Measurements from ENCODE around the gene LPO. TPM values are rescaled to one million over a fixed set of nuclear protein-coding genes. Genes with fewer than 3 reads are reported as not detected.

The LPO gene
- total and polyA plus RNA-seq, 4 donors = 0.15 to 0.26 TPM; not detected in 2

- WGBS, 2 donors = 73 to 81% methylated on average over 21 of the region's 21 CpGs
- no peaks in the 10 kb centered on the region for H3K27me3 ChIP-seq (ENCODE audit: control insufficient read depth in 3 of 3, insufficient read depth in 3 of 3, low read length in 2 of 3)
- no peaks in the 10 kb centered on the region for H3K9me3 ChIP-seq (ENCODE audit: control insufficient read depth in 4 of 4, insufficient read depth in 3 of 4, low read length in 3 of 4)
- no peak for ATAC-seq (ENCODE audit: insufficient read depth, low FRiP score)
- DNase-seq = no peak
- H3K9ac ChIP-seq (ENCODE audit: insufficient read depth in 1 of 2, low read length in 2 of 2) = no peak overlapping the region
- no peak overlapping the region for H3K4me3 ChIP-seq
- no peaks in the 10 kb centered on the region for H3K4me1 ChIP-seq (ENCODE audit: control insufficient read depth in 5 of 5, insufficient read depth in 5 of 5, low read length in 5 of 5)
- H3K36me3 ChIP-seq (ENCODE audit: control insufficient read depth in 4 of 4, insufficient read depth in 4 of 4, low read length in 4 of 4) = peaks cover 0 to 11% (median 0%) of the 10 kb centered on the region in 4 donors
- no peak overlapping the region for H3K27ac ChIP-seq (ENCODE audit: low read depth in 1 of 2, low read length in 1 of 2)
- no peak for TF ChIP-seq CTCF (IDR thresholded peaks at IDR 0.05; ENCODE audit: control extremely low read depth, extremely low read depth)
Measured at GRCh38 chr17:58308985-58309917, 70.9 kb downstream of the LPO start.

GRCh38 chr17:58309918-58310259, 71.5 kb downstream of the LPO start:
- no peak for DNase-seq
- H3K9ac ChIP-seq (ENCODE audit: insufficient read depth in 1 of 2, low read length in 2 of 2) = no peak overlapping the region
- no peak overlapping the region for H3K4me3 ChIP-seq
- WGBS, 2 donors = 47 to 67% methylated on average over 5 of the region's 5 CpGs
- TF ChIP-seq CTCF (IDR thresholded peaks at IDR 0.05; ENCODE audit: control extremely low read depth, extremely low read depth) = no peak
- H3K4me1 ChIP-seq (ENCODE audit: control insufficient read depth in 5 of 5, insufficient read depth in 5 of 5, low read length in 5 of 5) = no peaks in the 10 kb centered on the region
- H3K27ac ChIP-seq (ENCODE audit: low read depth in 1 of 2, low read length in 1 of 2) = no peak overlapping the region
- ATAC-seq (ENCODE audit: insufficient read depth, low FRiP score) = no peak
- H3K27me3 ChIP-seq (ENCODE audit: control insufficient read depth in 3 of 3, insufficient read depth in 3 of 3, low read length in 2 of 3) = no peaks in the 10 kb centered on the region
- H3K36me3 ChIP-seq (ENCODE audit: control insufficient read depth in 4 of 4, insufficient read depth in 4 of 4, low read length in 4 of 4) = peaks cover 0 to 11% (median 0%) of the 10 kb centered on the region in 4 donors
- no peaks in the 10 kb centered on the region for H3K9me3 ChIP-seq (ENCODE audit: control insufficient read depth in 4 of 4, insufficient read depth in 3 of 4, low read length in 3 of 4)

- no peak for ATAC-seq (ENCODE audit: insufficient read depth, low FRiP score)
- Histone ChIP-seq H3K27ac (ENCODE audit: low read depth in 1 of 2, low read length in 1 of 2) (no peak overlapping the region), H3K9me3 (ENCODE audit: control insufficient read depth in 4 of 4, insufficient read depth in 3 of 4, low read length in 3 of 4) (no peaks in the 10 kb centered on the region), H3K9ac (ENCODE audit: insufficient read depth in 1 of 2, low read length in 2 of 2) (no peak overlapping the region), H3K4me3 (no peak overlapping the region), H3K27me3 (ENCODE audit: control insufficient read depth in 3 of 3, insufficient read depth in 3 of 3, low read length in 2 of 3) (no peaks in the 10 kb centered on the region), H3K4me1 (ENCODE audit: control insufficient read depth in 5 of 5, insufficient read depth in 5 of 5, low read length in 5 of 5) (no peaks in the 10 kb centered on the region), H3K36me3 (ENCODE audit: control insufficient read depth in 4 of 4, insufficient read depth in 4 of 4, low read length in 4 of 4) (peaks cover 0 to 14% (median 0%) of the 10 kb centered on the region in 4 donors)
- 89 to 95% methylated on average over 22 to 23 of the region's 23 CpGs for WGBS, 2 donors
- no peak for TF ChIP-seq CTCF (IDR thresholded peaks at IDR 0.05; ENCODE audit: control extremely low read depth, extremely low read depth)
- DNase-seq = no peak
Measured at GRCh38 chr17:58310511-58311428, 72.4 kb downstream of the LPO start.

Data from lung (tissue), 12 donors.